WTC11 (cell line): ENCODE data around the gene CHMP2B. TPM values are rescaled to one million over a fixed set of nuclear protein-coding genes. Genes with fewer than 3 reads are reported as not detected.

ENCODE experiments used
- ATAC-seq: fragments of 200-7000 bp; cut with Tn5 transposase; 2 replicates; pipeline ENCODE4 v1.10.0; 2021; ENCODE audit warnings: mild to moderate bottlenecking, moderate library complexity
- CTCF ChIA-PET: fragments of 300-600 bp; sonication (Branson Sonifier 250); formaldehyde crosslinking; loops from one replicate; lab custom pipeline; 2021; ENCODE audit warnings: antibody characterized with exemption; lab: Charles Lee
- POLR2A ChIA-PET: fragments of 350-600 bp; sonication (Branson Sonifier 250); formaldehyde crosslinking; loops from one replicate; lab custom pipeline; 2021; ENCODE audit warnings: antibody characterized with exemption; lab: Charles Lee
- DNase-seq: peaks from one replicate; pipeline ENCODE4 v3.0.0; 2021; ENCODE audit warnings: low spot score
- H3K27ac Mint-ChIP-seq: 2 replicates; pipeline ENCODE4 v1.8.0; 2021; ENCODE audit warnings: mixed read lengths
- H3K27me3 Mint-ChIP-seq: 2 replicates; pipeline ENCODE4 v1.8.0; 2021; ENCODE audit warnings: low read depth, mild to moderate bottlenecking, moderate library complexity, mixed read lengths
- H3K36me3 Mint-ChIP-seq: 2 replicates; pipeline ENCODE4 v1.8.0; 2021; ENCODE audit warnings: mixed read lengths
- H3K4me1 Mint-ChIP-seq: 2 replicates; pipeline ENCODE4 v1.8.0; 2022; ENCODE audit warnings: mixed read lengths
- H3K4me3 Mint-ChIP-seq: 2 replicates; pipeline ENCODE4 v1.8.0; 2021; ENCODE audit warnings: mild to moderate bottlenecking, moderate library complexity, mixed read lengths
- H3K9me3 Mint-ChIP-seq: 2 replicates; pipeline ENCODE4 v1.8.0; 2021; ENCODE audit warnings: mixed read lengths
- CREB1 ChIP-seq: sonication (generic); formaldehyde crosslinking; IDR thresholded peaks from 2 replicates; pipeline ENCODE4 v1.8.0; 2023; ENCODE audit warnings: mild to moderate bottlenecking, missing genetic modification reagents
- CREM ChIP-seq: sonication (generic); formaldehyde crosslinking; IDR thresholded peaks from 2 replicates; pipeline ENCODE4 v1.8.1; 2022; ENCODE audit warnings: mild to moderate bottlenecking, missing genetic modification reagents, moderate library complexity
- E2F1 ChIP-seq: sonication (generic); formaldehyde crosslinking; IDR thresholded peaks from 2 replicates; pipeline ENCODE4 v1.8.0; 2022; ENCODE audit warnings: mild to moderate bottlenecking, missing genetic modification reagents
- ETV6 ChIP-seq: sonication (generic); formaldehyde crosslinking; IDR thresholded peaks from 2 replicates; pipeline ENCODE4 v1.8.1; 2022; ENCODE audit warnings: mild to moderate bottlenecking, missing genetic modification reagents
- FOXK1 ChIP-seq: sonication (generic); formaldehyde crosslinking; IDR thresholded peaks from 2 replicates; pipeline ENCODE4 v1.8.0; 2022; ENCODE audit warnings: mild to moderate bottlenecking, moderate library complexity, missing genetic modification reagents
- GRHL2 ChIP-seq: fragments of 250-450 bp; sonication (Bioruptor Pico); IDR thresholded peaks from 2 replicates; pipeline ENCODE4 v1.8.0; 2022; ENCODE audit warnings: mild to moderate bottlenecking, moderate library complexity; ENCODE audit not compliant: insufficient replicate concordance, severe bottlenecking
- GTF2I ChIP-seq: fragments of 250-450 bp; sonication (Bioruptor Pico); conservative IDR thresholded peaks from 2 replicates; pipeline ENCODE4 v1.4.0; 2021; ENCODE audit warnings: mild to moderate bottlenecking
- JUN ChIP-seq: sonication (generic); formaldehyde crosslinking; IDR thresholded peaks from 2 replicates; pipeline ENCODE4 v1.8.0; 2023; ENCODE audit warnings: mild to moderate bottlenecking, missing genetic modification reagents
- KAT7 ChIP-seq: sonication (generic); formaldehyde crosslinking; IDR thresholded peaks from 2 replicates; pipeline ENCODE4 v1.8.1; 2023; ENCODE audit warnings: missing genetic modification reagents, mild to moderate bottlenecking, borderline replicate concordance
- MAX ChIP-seq: sonication (generic); formaldehyde crosslinking; IDR thresholded peaks from 2 replicates; pipeline ENCODE4 v1.8.0; 2022; ENCODE audit warnings: mild to moderate bottlenecking, missing genetic modification reagents
- MYBL2 ChIP-seq: sonication (generic); formaldehyde crosslinking; IDR thresholded peaks from 2 replicates; pipeline ENCODE4 v1.8.1; 2023; ENCODE audit warnings: mild to moderate bottlenecking, moderate library complexity, missing genetic modification reagents
- NFE2L1 ChIP-seq: sonication (generic); formaldehyde crosslinking; IDR thresholded peaks from 2 replicates; pipeline ENCODE4 v1.8.1; 2023; ENCODE audit warnings: missing genetic modification reagents
- NR1H2 ChIP-seq: sonication (generic); formaldehyde crosslinking; IDR thresholded peaks from 2 replicates; pipeline ENCODE4 v1.9.0; 2021; ENCODE audit warnings: mild to moderate bottlenecking, moderate library complexity, missing genetic modification reagents
- PRRX2 ChIP-seq: fragments of 250-450 bp; sonication (Bioruptor Pico); IDR thresholded peaks from 2 replicates; pipeline ENCODE4 v1.8.0; 2021; ENCODE audit warnings: mild to moderate bottlenecking
- TP53 ChIP-seq: sonication (generic); formaldehyde crosslinking; IDR thresholded peaks from 2 replicates; pipeline ENCODE4 v1.8.1; 2023; ENCODE audit warnings: mild to moderate bottlenecking, missing genetic modification reagents
- ZNF232 ChIP-seq: sonication (generic); formaldehyde crosslinking; IDR thresholded peaks from 2 replicates; pipeline ENCODE4 v1.8.0; 2022; ENCODE audit warnings: mild to moderate bottlenecking, missing genetic modification reagents
- ZNF263 ChIP-seq: sonication (generic); formaldehyde crosslinking; IDR thresholded peaks from 2 replicates; pipeline ENCODE4 v1.8.1; 2022; ENCODE audit warnings: low read depth, mild to moderate bottlenecking, moderate library complexity, missing genetic modification reagents
- ZNF396 ChIP-seq: fragments of 250-450 bp; sonication (Bioruptor Pico); IDR thresholded peaks from 2 replicates; pipeline ENCODE4 v1.8.0; 2021; ENCODE audit warnings: mild to moderate bottlenecking, moderate library complexity, borderline replicate concordance
- ZNF416 ChIP-seq: fragments of 250-450 bp; sonication (Bioruptor Pico); IDR thresholded peaks from 2 replicates; pipeline ENCODE4 v1.9.0; 2021; ENCODE audit warnings: mild to moderate bottlenecking, inconsistent platforms
- ZNF423 ChIP-seq: fragments of 250-450 bp; sonication (Bioruptor Pico); IDR thresholded peaks from 2 replicates; pipeline ENCODE4 v2.1.2; 2022; ENCODE audit warnings: mild to moderate bottlenecking, moderate library complexity
- ZNF425 ChIP-seq: fragments of 250-450 bp; sonication (Bioruptor Pico); conservative IDR thresholded peaks from 2 replicates; pipeline ENCODE4 v1.9.0; 2021; ENCODE audit warnings: mild to moderate bottlenecking
- ZSCAN18 ChIP-seq: fragments of 250-450 bp; sonication (Bioruptor Pico); IDR thresholded peaks from 2 replicates; pipeline ENCODE4 v2.1.2; 2022; ENCODE audit warnings: mild to moderate bottlenecking, moderate library complexity
- total RNA-seq: library from RNA; stranded (reverse); gene quantifications from 3 replicates; pipeline ENCODE4 v1.2.3, GENCODE V29; 2021
- TF ChIP-seq, protein P1 (sequence below): sonication (generic); formaldehyde crosslinking; IDR thresholded peaks from 2 replicates; pipeline ENCODE4 v1.8.1; 2023; ENCODE audit warnings: mild to moderate bottlenecking, missing genetic modification reagents, moderate library complexity
- TF ChIP-seq, protein P2 (sequence below): sonication (generic); formaldehyde crosslinking; IDR thresholded peaks from 2 replicates; pipeline ENCODE4 v1.8.0; 2022; ENCODE audit warnings: mild to moderate bottlenecking, missing genetic modification reagents

Gene CHMP2B
- total RNA-seq, 1 experiment from 2014 or later, result 37.8 TPM

- Mint-ChIP-seq H3K4me3 (no peak overlapping the region), H3K27ac (no peak overlapping the region)
- TF ChIP-seq NFE2L1 (CRISPR knock-in tag), result no peak
- TF ChIP-seq ZSCAN18 (CRISPR knock-in tag), result no peak
- no peak for TF ChIP-seq ZNF396 (CRISPR knock-in tag)
- TF ChIP-seq KAT7 (CRISPR knock-in tag), result no peak
- TF ChIP-seq PRRX2 (CRISPR knock-in tag), result no peak
- TF ChIP-seq, protein P1, sequence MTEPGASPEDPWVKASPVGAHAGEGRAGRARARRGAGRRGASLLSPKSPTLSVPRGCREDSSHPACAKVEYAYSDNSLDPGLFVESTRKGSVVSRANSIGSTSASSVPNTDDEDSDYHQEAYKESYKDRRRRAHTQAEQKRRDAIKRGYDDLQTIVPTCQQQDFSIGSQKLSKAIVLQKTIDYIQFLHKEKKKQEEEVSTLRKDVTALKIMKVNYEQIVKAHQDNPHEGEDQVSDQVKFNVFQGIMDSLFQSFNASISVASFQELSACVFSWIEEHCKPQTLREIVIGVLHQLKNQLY, result no peak
- TF ChIP-seq MYBL2 (CRISPR knock-in tag), result no peak
- TF ChIP-seq JUN, result no peak
- no peak for TF ChIP-seq CREM (CRISPR knock-in tag)
- no peak for TF ChIP-seq MAX (CRISPR knock-in tag)
- TF ChIP-seq ZNF263, result no peak
- no peak for TF ChIP-seq E2F1 (CRISPR knock-in tag)
- no peak for TF ChIP-seq ZNF425 (CRISPR knock-in tag)
- no peak for TF ChIP-seq GTF2I (CRISPR knock-in tag)
- TF ChIP-seq GRHL2 (CRISPR knock-in tag), result no peak
- TF ChIP-seq ETV6, result no peak
- TF ChIP-seq TP53, result no peak
- TF ChIP-seq CREB1 (CRISPR knock-in tag), result no peak
- TF ChIP-seq, all 79 proteins: peak for 0
- Mint-ChIP-seq H3K9me3 (no peaks in the 10 kb centered on the region), H3K36me3 (no peaks in the 10 kb centered on the region), H3K4me1 (no peaks in the 10 kb centered on the region; the same call in 1 of the 2 replicates), H3K27me3 (no peaks in the 10 kb centered on the region)
- no peak for ATAC-seq
- DNase-seq, result no peak
- POLR2A ChIA-PET, result no interaction called here
- CTCF ChIA-PET, result no interaction called here
These were observed 47.5 kb upstream of the CHMP2B start for GRCh38 chr3:87179642-87180041.

DNA sequence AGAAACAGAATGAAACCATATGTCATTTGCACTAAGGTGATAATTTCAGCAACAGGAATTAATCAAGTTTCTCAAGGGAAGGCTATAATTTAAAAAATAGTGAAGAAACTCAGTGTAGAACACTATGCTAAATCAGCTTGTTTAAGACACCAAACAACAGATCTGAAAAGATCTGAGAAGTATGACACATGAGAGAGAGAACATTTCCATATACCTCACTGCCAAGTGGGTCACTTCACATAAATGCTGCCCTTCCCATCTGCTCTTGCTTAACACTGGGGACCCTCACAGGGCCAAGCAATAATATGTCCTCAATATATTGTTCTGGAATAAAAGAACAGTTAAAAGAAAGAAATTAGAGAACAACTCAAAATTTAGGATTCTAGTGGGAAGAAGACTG lies 45.6 kb upstream of the CHMP2B start:
- Mint-ChIP-seq H3K4me1 (peaks cover 7% of the 10 kb centered on the region), H3K36me3 (no peaks in the 10 kb centered on the region), H3K9me3 (no peaks in the 10 kb centered on the region), H3K27ac (no peak overlapping the region), H3K4me3 (no peak overlapping the region), H3K27me3 (no peaks in the 10 kb centered on the region)
- CTCF ChIA-PET, result interaction anchor here (1.5 kb wide), 1 partner anchor 36 kb away, joined by 3 read pairs; no protein-coding TSS in a partner anchor
- no peak for ATAC-seq
- POLR2A ChIA-PET, result no interaction called here
- no peak for DNase-seq
- TF ChIP-seq NR1H2 (CRISPR knock-in tag) (no peak), ZNF232 (CRISPR knock-in tag) (no peak), KAT7 (CRISPR knock-in tag) (no peak), ETV6 (no peak), E2F1 (CRISPR knock-in tag) (no peak), ZNF416 (CRISPR knock-in tag) (no peak), ZNF425 (CRISPR knock-in tag) (no peak), FOXK1 (CRISPR knock-in tag) (no peak), ZNF423 (CRISPR knock-in tag) (no peak)
- TF ChIP-seq, protein P2, sequence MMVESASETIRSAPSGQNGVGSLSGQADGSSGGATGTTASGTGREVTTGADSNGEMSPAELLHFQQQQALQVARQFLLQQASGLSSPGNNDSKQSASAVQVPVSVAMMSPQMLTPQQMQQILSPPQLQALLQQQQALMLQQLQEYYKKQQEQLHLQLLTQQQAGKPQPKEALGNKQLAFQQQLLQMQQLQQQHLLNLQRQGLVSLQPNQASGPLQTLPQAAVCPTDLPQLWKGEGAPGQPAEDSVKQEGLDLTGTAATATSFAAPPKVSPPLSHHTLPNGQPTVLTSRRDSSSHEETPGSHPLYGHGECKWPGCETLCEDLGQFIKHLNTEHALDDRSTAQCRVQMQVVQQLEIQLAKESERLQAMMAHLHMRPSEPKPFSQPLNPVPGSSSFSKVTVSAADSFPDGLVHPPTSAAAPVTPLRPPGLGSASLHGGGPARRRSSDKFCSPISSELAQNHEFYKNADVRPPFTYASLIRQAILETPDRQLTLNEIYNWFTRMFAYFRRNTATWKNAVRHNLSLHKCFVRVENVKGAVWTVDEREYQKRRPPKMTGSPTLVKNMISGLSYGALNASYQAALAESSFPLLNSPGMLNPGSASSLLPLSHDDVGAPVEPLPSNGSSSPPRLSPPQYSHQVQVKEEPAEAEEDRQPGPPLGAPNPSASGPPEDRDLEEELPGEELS, result no peak
